NCI-H146 treated with DMSO at 0.1 percent for 48 hours (cell line): ENCODE data around the gene GRP.
A peak's percentile ranks its signal among the peaks of the same experiment; 100 is the strongest.
"Not testable (repeated sequence)": the region's sequence is repeated elsewhere in the genome, so short reads cannot be mapped to it uniquely, and the experiment has no call there.

Experiments
- DNase-seq: peaks from one replicate; lab custom pipeline; 2025; ENCODE audit not compliant: unreplicated experiment; lab: John Stamatoyannopoulos, UW

The GRP gene

DNA sequence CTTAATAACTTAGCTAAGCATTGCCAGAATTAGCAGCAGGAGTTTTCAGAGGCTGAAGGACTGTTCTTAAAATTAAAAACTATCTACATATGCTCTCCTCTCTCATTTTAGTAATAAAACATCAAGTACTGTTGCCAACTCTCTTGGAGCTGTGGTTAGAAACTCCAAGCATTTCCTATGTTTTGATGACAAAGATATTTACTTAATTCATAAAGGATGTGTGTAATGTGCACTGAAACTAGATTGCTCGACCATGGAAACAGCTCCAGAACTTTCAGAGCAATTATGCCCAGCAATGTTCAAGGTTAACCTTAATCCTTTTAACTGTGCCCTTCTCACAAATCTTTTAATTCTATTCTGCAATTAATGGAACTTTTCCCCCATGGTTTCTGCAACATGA lies 8.4 kb downstream of the GRP start:
- DNase-seq = no peak

DNA sequence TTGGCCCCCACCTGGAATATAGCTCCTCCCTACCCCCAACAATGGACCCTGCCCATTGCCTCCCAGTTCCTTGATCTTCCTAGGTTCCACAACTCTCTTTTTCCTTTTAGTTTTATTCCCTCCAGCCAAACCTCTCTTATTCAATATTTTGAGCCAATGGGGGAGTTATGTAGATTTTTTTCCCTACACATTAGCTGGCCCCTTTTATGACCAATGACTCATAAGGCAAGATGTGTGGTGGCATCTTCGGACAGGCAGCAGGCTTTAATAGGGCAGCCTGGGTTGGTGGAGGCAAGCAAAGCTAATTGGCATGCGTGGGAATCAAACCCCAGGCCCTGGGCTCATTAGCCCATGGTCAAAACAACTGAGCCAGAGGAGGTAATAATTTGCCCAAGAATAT lies 9.2 kb downstream of the GRP start:
- no peak for DNase-seq

DNA sequence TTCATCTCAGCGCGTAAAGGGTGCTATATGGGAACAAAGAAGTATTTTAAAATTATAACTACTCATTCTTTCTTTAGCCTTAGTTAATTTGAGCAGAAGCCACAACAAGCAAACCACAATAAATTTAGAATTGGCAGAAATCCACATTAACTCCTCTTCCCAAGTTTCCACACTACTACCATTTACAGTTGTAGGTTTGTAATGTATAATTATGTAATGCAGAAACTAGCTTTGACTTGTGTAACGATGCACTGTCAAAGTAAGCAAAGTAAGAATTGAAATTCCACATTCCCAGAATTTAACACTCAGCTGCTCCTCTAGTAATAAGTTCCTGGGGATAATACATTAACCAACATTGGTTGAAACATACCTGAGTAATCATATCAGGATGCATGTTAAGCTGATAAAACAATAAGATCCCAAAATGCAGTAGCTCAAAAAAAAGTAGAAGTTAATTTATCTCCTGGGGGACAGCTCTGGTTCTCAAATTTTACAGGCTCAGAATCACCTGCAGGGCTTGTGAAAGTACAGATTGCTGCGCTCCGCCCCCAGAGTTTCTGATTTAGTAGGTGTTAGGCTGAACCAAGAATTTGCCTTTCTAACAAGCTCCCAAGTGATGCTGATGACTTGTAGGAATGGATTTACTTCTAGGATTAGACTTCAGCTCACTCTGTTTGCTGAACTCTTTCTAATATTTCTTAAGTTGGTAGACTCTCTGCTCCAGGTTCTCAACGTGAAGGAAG lies 9.9 kb downstream of the GRP start:
- no peak for DNase-seq

DNA sequence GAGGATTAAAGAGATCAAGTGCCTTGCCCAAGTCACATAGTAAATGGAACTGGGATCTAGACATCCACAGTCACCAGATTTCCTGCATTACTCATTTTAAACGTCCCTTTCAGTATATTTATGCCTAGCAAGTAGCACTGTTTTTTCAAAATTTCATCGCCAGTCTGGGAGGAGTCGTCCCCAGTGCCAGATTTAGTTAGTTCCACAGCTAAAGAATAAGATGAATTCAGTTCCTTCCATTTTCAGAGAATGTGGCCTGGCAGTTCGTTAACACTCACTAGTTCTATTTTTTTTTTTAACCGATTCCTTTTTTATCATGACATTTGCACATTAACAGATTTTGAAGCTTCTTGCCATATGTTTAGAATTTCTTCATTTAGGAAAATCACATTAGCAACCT lies 11.2 kb downstream of the GRP start:
- no peak for DNase-seq

DNA sequence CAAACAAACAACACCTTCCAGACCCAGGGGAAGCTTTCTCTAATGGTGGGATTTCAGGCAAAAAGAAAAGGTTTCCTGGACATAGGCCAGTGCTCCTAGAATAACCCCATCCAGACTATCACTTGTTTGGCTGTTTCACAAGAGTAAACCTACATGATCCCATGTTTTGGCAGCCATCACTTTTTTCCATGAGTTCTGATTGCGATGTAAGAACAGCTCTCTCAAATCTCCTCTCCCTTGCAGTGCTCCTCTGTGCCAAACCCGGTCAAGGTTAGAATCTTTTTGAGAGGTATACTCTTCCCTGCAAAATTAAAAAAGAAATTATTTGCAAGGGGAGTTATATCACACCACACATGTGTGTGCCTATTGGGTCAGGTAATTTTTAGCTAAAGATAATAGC lies 11.9 kb downstream of the GRP start:
- DNase-seq = no peak

DNA sequence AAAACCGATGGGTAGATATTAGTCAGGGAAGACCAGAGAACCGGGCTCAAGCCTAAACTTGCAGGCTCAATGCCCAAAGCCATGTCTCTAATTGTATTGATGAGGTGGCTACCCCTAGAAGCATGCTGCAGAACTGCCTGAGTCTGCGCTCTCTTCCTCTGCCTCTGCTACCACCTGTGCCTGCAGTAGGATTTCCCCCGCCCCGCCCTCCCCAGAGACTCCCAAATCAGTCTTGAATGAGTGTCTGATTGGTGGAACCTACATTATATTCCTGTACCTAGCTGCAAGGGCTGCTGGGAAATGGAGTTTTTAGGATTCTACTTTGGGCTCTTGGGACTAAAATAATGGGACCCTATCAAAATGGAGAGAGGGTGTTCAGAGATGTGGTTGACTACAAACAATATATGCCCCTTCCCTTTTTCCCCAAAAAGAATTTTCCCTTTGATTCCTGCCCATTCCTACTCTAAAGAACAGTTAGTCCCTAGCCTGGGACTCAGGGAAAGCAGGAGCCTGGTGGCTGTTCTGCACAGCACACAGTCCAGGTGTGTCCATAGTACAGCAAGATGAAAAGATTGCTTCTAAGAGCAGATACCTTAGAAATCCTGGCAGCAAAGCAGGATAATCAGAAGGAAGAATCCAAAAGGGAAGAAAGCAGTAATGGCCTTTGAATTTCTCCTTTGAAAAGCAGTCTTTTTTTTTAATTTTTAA lies 12.5 kb downstream of the GRP start:
- DNase-seq = no peak

DNA sequence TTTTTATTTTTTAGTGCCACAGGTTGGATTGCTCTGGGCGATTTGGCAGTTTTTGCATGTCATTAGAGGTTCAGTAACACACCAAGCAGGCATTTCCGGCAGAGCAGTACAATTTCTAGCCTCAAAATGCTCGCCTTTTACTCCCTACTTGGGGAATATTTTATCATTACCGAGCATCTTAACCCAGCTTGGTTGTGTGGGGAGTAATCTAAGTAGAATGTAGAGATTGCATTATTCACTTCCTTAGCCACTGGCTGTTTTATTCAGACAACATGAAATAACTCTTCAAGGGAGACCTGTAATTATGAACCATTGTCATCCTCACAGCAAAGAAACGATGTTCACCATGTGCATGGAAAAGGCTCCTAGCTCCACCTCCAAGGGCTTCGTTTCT lies 13.1 kb downstream of the GRP start:
- no peak for DNase-seq

DNA sequence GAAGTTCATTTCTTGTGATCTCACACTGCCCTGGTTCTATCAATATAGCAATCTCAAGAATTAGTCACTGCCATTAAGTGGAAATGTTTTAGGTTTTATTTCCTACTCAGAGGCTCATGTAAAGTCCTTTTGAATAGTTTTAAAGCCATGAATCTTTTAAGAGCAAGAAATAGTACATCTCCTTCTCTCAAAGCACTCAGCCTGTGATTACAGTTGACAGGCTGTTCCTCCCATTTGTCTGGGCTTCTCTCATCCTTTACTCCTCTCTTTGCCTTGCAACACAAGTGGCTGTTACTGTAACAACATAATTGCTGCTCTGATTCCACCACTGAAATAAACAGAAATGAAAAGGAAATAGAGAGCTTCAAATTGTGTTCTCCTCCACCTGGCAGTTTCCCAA lies 18.4 kb downstream of the GRP start:
- DNase-seq = no peak

DNA sequence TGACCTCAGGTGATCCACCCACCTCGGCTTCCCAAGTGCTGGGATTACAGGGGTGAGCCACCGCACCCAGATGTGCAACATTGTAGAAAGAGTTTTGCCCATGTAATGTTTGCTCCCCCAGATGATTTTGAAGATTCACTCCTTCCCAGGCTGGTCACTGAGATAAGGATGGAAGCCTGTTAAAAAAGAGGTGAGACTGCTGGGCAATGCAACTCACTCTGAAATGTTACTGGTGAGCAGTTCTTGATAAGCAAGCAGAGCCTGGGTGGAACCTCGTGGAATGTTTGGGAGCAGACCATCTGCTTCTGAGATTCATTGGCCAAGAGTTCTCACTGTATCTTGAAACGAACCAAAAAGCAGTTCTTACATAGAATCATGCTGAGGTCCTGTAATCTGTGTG lies 19.7 kb downstream of the GRP start:
- no peak for DNase-seq

DNA sequence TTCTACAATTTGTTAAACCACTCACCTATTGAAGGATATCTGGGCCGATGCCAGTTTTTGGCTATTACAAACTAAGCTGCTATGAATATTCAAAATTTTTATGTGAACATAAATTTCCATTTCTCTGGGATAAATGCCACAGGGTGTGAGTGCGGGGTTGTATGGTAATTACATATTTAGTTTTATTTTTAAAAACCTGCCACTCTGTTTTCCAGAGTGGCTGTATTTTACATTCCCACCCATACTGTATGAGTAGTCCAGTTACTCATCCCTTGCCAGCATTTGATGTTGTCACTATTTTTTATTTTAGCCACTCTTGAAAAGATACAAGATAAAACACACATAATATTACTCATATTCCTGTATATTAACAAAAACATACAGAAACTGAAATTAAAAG lies 22.9 kb downstream of the GRP start:
- no peak for DNase-seq

DNA sequence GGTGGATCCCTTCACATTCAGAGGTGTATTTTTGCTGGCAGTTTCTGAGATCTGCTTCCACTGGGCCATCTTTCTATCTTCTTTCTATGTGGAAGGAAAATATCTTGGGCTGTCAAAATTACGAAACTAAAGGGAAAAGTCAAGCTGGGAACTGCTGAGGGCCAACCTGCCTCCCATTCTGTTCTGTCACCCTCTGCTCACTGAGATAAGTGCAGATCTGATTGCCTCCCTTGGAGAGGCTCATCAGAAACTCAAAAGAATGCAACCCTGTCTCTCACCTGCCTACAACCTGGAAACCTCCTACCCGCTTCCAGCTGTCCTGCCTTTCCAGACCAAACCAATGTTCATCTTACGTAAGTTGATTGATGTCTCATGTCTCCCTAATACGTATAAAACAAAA lies 26.8 kb downstream of the GRP start:
- DNase-seq = no peak

DNA sequence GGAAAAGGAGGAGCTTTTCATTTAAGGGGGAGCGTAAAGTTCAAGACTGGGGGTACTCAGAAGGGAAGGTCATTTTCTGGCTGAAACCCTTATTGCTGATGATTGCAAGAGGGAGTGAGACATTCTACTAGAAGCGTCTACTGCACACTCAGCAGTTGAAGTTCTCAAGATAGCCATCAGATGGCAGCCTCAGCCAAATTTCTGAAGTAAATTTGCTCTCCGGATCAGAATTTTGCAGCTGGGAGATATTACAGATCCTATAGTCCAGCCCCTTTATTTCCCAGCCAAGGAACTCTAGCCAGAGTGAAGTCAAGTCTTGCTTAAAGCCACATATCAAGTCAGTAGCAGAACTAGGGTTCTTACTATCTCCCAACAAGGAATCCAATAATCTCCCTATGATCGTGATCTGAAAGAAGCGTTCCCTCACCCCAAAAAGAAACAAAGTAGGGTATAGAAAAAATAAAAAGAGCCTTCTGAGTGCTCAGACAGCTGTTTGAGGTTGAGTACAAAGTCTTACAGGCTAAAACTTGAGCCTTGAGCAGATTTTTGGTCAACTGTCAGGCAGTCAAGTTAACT lies 29.3 kb downstream of the GRP start:
- DNase-seq = peak; percentile 91

DNA sequence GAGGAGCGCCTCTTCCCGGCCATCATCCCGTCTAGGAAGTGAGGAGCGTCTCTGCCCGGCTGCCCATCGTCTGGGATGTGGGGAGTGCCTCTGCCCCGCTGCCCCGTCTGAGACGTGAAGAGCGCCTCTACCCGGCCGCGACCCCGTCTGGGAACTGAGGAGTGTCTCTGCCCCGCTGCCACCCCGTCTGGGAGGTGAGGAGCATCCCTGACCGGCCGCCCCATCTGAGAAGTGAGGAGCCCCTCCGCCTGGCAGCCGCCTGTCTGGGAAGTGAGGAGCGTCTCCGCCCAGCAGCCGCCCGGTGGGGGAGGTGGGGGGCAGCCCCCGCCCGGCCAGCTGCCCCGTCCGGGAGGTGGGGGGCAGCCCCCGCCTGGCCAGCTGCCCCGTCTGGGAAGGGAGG lies 35.5 kb downstream of the GRP start:
- DNase-seq = not testable (repeated sequence)

DNA sequence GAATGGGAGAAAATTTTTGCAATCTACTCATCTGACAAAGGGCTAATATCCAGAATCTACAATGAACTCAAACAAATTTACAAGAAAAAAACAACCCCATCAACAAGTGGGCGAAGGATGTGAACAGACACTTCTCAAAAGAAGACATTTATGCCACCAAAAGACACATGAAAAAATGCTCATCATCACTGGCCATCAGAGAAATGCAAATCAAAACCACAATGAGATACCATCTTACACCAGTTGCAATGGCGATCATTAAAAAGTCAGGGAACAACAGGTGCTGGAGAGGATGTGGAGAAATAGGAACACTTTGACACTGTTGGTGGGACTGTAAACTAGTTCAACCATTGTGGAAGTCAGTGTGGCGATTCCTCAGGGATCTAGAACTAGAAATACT lies 41.9 kb downstream of the GRP start:
- DNase-seq = not testable (repeated sequence)

DNA sequence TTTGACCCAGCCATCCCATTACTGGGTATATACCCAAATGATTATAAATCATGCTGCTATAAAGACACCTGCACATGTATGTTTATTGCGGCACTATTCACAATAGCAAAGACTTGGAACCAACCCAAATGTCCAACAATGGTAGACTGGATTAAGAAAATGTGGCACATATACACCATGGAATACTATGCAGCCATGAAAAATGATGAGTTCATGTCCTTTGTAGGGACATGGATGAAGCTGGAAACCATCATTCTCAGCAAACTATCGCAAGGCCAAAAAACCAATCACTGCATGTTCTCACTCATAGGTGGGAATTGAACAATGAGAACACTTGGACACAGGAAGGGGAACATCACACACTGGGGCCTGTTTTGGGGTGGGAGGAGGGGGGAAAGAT lies 42.3 kb downstream of the GRP start:
- not testable (repeated sequence) for DNase-seq

DNA sequence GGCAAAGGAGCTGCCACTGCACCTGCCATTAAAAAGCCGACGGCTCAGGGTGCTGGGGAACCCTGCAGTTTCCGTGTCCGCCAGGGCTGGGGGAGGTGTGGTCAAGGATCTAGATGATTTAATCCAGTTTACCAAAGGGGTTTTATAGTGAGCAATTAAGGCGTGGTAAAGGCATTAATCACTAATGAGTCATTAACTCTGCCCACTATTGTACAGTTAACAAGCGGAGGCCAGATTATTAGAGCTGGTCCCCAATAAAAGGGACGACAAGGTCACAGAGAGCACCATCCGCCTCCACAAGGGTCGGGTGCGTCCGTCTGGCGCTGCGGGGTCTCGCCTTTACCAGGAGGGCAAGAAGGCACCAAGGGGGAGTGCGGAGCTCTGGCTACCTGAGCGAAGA lies 43.7 kb downstream of the GRP start:
- DNase-seq = no peak

DNA sequence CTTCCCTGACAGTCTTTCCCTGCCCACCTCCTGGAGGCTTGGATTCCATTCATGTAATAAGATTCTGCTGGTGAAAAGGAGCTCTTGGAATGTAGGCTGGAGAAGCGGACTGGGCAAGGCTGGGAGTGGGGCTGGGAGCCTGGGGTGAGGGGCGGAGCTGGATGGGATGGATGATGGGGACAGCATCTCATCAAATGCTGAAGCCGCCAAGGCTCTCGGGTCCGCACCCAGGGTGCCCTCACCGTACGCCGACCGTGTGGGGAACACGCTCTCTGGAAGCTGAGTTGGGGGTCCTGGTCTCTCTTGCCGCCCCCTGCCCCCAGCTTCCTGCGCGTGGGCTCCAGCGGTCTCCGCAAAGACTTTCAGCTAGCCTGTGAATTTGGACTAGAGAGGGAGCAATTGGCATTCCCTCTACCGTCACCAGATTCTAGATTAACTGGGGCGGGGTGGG lies 44.2 kb downstream of the GRP start:
- no peak for DNase-seq

DNA sequence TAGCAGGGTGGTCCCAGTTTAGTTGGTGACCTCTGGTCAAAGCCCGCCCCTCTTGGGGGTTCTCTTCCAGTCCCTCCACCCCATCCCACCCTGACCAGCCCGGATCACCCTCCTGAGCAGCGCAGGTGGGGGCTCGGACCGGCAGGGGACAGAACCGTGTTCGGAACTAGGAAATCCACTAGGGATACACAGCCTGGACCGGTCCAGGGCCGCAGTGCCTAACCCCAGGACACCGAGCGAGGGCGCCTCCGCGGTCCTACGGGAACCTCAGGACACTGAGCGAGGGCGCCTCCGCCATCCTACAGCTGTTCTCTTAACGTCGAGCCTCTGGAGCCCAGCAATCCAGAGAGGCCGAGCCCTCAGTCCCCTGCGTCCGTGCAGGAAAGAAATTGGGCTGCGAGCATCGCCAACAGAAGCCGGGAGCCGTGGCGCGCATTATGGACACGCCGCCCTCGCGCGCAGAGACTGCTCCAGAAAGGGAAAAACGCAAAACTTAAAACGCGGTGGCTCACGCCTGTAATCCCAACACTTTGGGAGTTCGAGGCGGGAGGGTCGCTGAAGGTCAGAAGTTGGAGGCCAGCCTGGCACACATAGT lies 44.8 kb downstream of the GRP start:
- no peak for DNase-seq

DNA sequence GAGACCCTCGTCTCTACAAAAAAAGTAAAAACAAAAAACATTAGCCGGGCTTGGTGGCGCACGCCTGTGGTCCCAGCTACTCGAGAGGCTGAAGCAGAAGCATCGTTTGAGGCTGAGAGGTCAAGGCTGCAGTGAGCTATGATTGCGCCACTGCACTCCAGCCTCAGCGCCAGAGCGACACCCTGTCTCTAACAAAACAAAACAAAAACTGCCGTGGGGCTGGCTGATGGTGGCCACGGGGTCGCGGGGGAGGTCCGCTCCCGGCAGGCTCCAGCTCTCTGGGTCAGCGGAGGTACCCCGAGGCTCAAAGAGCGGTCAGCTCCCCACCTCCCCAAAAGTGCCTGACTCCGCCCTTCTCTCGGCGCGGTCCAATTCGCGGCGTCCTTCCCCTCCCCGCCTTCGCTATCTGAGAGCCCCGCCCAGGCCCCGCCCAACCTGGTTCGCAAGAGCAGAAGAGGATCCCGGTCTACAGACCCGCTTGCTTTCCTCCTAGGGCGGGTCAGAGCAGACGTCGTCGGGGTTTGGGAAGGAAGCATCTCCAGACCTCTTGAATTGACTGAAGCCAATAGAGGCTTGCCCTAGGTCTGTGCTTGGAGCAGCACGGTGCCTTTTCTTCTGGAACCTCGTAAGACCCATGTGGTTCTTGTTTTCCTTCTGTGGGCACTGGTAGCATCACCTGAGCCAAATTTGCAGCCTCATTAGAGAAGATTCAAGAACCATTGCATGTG lies 45.5 kb downstream of the GRP start:
- DNase-seq = peak; percentile 56

DNA sequence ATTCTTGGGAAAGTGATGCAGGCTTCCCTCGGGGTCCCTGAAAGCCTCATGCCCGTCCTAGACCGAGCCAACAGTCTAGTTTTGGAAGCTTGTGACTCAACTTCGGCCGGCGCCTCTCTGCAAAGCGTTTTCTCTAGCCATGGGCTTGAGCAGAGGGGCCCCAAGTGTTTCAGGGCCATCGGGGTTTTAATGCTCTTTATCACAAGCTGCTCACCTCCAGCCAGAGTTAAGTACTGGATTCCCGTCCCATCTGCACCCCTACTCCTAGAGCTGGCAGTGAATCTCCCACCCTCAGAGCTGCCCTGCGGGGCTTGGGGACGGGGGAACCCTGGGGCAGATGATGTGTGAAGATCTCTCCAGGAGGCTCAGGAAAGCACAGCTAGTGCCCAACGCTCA lies 46.0 kb downstream of the GRP start:
- DNase-seq = no peak

DNA sequence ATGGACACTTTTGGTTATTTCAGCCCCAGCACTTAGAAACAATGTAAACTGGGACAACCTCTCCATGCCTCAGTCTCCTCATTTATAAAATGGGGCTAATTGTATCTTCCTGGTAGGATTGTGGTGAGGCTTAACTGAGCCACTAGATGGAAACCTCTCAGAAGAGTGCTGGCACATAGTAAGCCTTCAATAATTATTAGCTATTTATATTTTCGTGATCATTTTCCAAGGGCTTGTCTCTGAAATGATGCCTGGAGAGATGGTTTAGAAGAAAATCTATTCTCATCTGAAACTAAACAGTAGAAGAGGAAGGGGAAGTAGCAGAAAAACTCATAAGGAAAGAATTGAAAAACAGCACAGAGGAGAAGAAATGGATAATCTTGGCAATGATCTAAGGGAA lies 46.5 kb downstream of the GRP start:
- DNase-seq = no peak
